Fibroblast of the conjunctiva (primary cell): ENCODE measurements around the gene FMC1.
"Not testable (repeated sequence)": the region's sequence is repeated elsewhere in the genome, so short reads cannot be mapped to it uniquely, and the experiment has no call there.

Experiments
- DNase-seq: peaks from one replicate; pipeline ENCODE4 v3.0.0-alpha.2; 2010; ENCODE audit warnings: low read depth

The FMC1 gene

DNA sequence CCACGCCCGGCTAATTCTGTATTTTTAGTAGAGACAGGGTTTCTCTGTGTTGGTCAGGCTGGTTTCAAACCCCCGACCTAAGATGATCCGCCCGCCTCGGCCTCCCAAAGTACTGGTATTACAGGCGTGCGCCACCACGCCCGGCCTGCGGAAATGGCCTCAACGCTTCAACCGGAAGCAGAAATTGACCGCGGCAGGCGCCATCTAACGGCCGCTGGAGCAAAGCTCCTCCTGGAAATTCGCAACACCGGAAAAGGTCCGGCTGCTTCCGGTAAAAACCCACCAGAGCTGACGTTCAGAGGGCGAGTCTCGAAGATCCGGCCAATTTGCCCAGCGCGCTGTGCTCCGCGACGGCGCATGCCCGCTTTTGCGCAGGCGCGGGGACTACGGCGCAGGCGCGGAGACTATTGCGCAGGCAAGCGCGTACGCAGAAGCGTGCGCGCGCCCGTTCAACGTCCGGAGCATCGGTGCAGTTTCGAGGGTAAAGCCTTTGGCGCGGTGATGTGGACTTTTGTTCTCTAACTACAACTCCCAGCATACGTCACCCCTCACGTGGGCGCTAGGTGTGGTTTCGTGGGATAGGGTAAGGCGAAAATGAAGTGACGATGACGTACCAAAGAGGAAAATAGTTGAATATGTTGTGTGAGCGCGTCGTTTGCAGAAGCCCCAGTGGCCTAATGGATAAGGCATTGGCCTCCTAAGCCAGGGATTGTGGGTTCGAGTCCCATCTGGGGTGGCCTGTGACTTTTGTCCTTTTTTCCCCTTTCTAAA is 915 bp upstream of the FMC1 start:
- peak; percentile 100 for DNase-seq

DNA sequence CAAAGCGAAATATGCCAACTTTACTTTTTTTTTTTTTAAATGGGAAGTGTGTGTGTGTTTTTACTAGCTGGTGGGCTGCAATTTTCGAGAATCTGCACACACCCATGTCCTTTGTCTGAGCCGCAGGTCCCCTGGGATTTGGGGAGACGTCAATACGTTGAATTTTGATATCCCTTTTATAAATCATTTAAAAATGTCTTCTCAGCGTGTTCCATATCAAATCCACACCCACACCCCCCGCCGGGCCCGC is 404 bp upstream of the FMC1 start:
- DNase-seq, result no peak

DNA sequence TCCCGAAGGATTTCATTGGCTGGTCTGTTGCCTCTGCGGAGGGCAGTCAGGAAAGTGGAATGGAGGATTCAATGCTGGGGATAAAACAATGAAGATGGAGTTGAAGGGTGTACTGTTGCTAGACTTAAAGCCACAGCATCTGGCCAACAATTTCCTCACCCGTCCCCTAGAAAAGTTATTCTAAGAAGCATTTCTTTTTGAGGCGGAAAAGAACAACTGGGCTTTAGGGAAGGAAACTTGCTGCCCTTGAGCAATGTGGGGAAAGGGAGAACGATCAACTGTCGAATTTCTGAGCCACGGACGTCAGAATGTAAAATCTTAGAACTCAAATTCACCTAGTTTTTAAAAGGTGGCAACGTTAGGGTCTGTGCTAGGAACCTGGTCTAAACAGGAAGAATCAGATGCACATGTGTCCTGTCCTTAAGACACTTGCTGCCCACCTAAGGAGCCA is 664 bp downstream of the FMC1 start:
- DNase-seq, result no peak

DNA sequence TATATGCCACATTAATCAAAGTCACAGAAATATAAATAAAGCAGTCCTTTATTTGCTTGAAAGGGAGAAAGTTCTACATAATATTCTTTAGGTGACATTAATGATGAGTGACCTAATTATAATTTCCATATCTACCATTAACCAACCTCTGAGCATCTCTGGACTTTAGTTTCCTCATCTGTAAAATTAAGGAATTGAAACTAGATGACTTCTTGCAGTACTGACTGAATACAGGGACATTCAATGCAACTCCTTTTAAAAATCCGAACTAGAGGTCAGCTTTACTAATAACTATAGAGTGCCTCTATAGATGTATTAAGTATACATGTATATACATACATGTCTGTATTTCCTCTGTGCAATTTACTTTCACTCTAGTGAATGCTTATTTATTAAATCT is 3.9 kb downstream of the FMC1 start:
- DNase-seq, result no peak

DNA sequence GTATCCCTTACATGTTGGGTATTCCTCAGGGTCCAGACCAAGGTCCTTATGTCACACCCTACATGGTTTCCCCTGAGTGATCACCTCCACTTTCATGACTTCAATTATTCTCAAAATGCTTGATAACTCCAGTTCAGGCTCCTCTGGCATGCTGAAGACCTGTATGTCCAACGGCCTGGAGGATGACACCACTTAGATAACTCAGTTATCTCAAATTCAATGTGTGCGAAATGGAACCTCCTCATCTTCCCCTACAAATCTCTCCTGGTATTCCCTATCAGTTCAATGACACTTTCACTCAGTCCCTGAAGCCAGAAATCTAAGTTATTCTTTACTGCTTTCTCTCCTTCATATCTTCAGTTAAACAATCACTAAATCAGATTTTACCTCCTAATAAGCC is 9.9 kb downstream of the FMC1 start:
- DNase-seq, result no peak

DNA sequence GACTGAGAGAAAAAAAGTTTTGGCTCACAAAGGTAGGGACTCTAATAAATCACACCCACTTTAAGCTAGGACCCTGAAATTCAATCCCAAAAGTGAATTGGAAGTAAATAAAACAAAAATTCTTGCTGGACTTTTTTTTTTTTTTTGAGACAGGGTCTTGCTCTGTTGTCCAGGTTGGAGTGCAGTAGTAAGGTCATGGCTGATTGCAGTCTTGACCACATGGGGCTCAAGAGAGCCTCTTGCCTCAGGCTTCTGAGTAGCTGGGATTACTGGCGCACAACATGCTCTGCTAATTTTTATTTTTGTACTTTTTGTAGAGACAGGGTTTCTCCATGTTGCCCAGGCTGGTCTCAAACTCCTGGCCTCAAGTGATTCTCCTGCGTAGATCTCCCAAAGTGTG is 13.6 kb downstream of the FMC1 start:
- no peak for DNase-seq

DNA sequence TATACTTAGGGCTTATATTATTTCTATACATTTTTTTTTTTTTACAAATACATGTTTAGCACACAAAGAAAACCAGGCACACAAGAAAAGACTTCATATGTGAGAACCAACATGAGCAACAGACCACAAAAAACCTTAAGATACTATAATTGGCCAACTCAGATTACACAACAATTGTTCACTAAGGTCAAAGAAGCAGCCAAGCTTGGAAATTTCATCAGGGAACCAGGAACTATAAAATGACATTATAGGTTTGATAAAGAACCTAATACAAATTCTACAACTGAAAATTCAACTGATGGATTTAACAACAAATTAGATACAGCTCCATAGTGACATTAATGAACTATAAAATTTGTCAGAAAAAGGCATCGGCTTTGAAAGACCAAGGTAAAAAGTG is 14.2 kb downstream of the FMC1 start:
- DNase-seq, result no peak

DNA sequence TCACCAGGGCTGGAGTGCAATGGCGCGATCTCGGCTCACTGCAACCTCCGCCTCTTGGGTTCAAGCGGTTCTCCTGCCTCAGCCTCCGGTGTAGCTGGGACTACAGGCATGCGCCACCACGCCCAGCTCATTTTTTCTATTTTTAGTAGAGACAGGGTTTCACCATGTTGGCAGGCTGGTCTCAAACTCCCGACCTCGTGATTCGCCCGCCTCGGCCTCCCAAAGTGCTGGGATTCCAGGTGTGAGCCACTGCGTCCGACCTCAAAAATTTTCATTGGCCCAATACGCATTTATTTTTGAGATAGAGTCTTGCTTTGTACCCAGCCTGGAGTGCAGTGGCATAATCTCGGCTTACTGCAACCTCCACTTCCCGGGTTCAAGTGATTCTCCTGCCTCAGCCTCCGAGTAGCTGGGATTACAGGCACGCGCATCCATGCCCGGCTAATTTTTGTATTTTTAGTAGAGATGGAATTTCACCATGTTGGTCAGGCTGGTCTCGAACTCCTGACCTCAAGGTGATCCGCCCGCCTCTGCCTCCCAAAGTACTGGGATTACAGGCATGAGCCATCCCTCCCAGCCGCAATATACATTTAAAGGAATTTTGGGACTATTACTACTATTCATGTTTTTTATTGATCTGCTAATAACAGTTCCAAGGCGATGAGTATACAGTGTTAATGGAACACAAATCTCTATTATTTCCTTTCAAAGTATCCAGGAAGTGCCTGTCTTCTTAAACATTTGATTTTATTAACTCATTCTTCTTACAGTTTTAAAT is 16.8 kb downstream of the FMC1 start:
- not testable (repeated sequence) for DNase-seq

- DNase-seq, result peak; percentile 48
These were observed 17.6 kb downstream of the FMC1 start for GRCh38 chr7:139358541-139359365.

GRCh38 chr7:139359366-139360209 is 18.5 kb downstream of the FMC1 start, which contains the start of gene LUC7L2:
Gene LUC7L2 (plus strand): TSS chr7:139359894. CDS start chr7:139360262, 368 bp downstream.
- DNase-seq, result peak; percentile 97

DNA sequence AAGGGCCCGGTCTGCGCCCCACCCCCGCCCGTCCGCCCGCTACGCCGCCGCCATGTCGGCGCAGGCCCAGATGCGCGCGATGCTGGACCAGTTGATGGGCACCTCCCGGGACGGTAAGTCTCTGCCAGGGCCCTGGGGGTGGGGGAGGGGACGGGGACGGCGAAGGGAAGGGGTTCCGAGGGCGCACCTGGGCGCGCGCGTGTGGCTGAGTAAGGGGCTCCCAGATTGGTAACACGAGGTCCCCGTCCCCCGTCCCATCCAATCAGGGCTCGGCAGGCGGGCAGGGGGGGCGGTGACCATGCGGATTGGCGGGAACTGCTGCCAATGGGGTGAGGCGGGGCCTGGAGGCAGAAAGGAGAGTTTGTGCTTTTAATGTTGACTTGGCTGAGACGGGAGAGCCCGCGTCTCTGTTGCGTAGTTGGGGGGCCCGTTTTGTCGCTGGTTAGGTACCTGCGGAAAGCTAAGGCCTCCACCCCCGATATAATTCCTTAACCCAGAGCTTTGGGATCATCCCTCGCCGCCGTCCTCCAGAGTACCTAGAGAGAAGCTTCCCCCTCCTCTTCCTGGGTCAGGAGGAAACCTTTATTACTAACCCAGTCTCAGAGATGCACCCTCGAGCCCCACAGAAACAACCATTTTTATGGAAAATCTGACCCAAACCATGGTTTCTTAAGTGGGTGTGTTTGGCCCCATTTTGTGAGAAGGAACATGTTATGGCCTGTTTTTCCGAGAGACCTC is 19.2 kb downstream of the FMC1 start:
- peak; percentile 89 for DNase-seq

DNA sequence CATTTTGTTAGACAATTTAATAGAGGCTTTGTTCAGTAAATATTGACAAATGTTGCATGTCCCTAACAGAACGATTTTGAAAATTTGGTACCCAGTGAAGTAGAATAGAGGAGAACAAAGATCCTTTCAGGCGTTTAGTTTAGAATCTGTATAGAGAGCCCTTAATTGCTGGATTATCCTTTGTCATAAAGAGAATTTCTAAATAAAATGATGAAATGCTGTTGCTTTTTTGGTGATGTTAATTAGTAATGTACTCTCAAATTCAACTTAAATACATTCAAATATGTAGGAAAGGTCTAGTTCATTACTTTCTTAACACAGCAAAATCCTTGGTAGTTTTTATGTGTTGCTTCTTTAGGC is 19.8 kb downstream of the FMC1 start:
- no peak for DNase-seq

GRCh38 chr7:139361523-139361922 is 20.4 kb downstream of the FMC1 start:
- no peak for DNase-seq

GRCh38 chr7:139362302-139362701 is 21.2 kb downstream of the FMC1 start:
- DNase-seq, result no peak

DNA sequence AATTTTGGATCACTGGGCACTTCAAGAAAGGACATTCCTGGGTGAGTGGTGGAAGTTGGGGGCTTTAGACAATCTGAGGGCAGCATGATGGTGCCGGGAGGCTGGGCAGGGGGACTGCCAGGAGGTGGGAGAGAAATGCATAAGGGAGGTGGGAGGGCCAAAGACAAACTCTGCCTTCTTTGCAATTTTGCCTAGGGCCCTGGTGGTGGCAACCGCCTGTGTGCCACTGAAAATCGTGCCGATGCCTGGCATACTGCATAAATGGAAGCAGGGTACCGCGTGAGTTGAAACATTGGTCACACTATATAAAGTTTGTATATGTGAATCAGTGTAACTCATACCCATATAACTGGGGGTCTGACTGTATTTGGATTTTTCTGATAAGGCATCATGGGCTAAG is 21.8 kb downstream of the FMC1 start:
- no peak for DNase-seq

- DNase-seq, result no peak
These were observed 24.2 kb downstream of the FMC1 start for GRCh38 chr7:139365336-139365735.

GRCh38 chr7:139366400-139366799 is 25.3 kb downstream of the FMC1 start:
- DNase-seq, result no peak

DNA sequence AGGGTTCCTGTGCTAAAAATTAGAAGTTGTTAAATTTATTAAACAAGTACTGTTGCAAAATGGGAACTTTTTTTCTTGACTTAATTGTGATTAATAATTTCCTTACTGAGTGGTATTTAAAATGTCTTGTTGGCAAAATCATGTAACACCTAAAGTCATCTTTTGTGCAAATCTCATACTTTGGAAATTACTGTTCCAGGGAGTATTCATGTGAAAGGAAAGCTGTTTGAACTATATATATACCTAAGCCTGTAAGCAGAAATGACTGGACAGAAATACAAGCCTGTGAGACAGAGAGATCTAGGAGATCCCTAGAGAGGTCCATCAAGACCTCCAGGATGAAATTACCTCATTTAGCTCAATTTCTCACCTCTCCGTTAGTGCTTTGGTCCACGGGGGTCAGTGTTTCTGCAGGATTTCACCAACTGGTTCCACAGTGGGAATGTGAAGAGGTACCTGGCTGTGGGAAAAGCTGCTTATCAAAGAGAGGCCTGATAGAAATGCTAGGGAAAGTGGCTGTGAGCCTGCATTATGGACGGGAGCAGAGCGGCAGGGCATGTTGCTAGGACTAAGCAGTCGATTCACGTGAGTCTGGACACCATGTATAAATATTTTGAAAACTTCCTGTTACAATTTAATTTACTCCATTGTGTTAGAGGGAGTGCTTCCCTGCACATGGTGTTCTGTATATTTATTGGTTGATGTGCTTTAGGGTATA is 26.5 kb downstream of the FMC1 start:
- DNase-seq, result no peak

GRCh38 chr7:139370301-139370942 is 29.3 kb downstream of the FMC1 start:
- no peak for DNase-seq

GRCh38 chr7:139370943-139371313 is 29.8 kb downstream of the FMC1 start:
- DNase-seq, result no peak
